Activated naive CD4-positive, alpha-beta T cell treated with anti-CD3 and anti-CD28 coated beads, Interleukin-2, amount 10 ng/mL, durations not matched to agents 7 days and 5 days (primary cell): ENCODE measurements around the gene LRFN4.
A peak's percentile ranks its signal among the peaks of the same experiment; 100 is the strongest.

Experiments
- CTCF ChIA-PET: fragments of 350-600 bp; sonication (Branson Sonifier 250); formaldehyde crosslinking; loops from one replicate; lab custom pipeline; 2021; ENCODE audit warnings: antibody characterized with exemption; lab: Charles Lee
- DNase-seq: peaks from one replicate; pipeline ENCODE4 v3.0.0-alpha.2; 2020
- H3K27ac Mint-ChIP-seq: one replicate; pipeline ENCODE4 v1.8.0; 2021; ENCODE audit warnings: mild to moderate bottlenecking, moderate library complexity, mixed read lengths
- H3K27me3 Mint-ChIP-seq: one replicate; pipeline ENCODE4 v1.8.0; 2021; ENCODE audit warnings: mild to moderate bottlenecking, mixed read lengths
- H3K36me3 Mint-ChIP-seq: one replicate; pipeline ENCODE4 v1.8.0; 2021; ENCODE audit warnings: mixed read lengths
- H3K4me1 Mint-ChIP-seq: one replicate; pipeline ENCODE4 v1.8.0; 2021; ENCODE audit warnings: mixed read lengths
- H3K4me3 Mint-ChIP-seq: one replicate; pipeline ENCODE4 v1.8.0; 2021; ENCODE audit warnings: mild to moderate bottlenecking, moderate library complexity, mixed read lengths
- H3K9me3 Mint-ChIP-seq: one replicate; pipeline ENCODE4 v1.8.0; 2021; ENCODE audit warnings: mixed read lengths

LRFN4 gene

DNA sequence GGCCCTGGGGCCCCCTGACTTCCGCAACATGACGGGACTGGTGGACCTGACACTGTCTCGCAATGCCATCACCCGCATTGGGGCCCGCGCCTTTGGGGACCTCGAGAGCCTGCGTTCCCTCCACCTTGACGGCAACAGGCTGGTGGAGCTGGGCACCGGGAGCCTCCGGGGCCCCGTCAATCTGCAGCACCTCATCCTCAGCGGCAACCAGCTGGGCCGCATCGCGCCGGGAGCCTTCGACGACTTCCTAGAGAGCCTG, 992 bp downstream of the LRFN4 start:
- CTCF ChIA-PET = no interaction called here
- Mint-ChIP-seq H3K4me1 (peaks cover 22% of the 10 kb centered on the region), H3K27me3 (peaks cover 3% of the 10 kb centered on the region), H3K4me3 (peak overlapping the region; percentile 79), H3K36me3 (no peaks in the 10 kb centered on the region), H3K27ac (no peak overlapping the region), H3K9me3 (no peaks in the 10 kb centered on the region)
- DNase-seq = no peak

DNA sequence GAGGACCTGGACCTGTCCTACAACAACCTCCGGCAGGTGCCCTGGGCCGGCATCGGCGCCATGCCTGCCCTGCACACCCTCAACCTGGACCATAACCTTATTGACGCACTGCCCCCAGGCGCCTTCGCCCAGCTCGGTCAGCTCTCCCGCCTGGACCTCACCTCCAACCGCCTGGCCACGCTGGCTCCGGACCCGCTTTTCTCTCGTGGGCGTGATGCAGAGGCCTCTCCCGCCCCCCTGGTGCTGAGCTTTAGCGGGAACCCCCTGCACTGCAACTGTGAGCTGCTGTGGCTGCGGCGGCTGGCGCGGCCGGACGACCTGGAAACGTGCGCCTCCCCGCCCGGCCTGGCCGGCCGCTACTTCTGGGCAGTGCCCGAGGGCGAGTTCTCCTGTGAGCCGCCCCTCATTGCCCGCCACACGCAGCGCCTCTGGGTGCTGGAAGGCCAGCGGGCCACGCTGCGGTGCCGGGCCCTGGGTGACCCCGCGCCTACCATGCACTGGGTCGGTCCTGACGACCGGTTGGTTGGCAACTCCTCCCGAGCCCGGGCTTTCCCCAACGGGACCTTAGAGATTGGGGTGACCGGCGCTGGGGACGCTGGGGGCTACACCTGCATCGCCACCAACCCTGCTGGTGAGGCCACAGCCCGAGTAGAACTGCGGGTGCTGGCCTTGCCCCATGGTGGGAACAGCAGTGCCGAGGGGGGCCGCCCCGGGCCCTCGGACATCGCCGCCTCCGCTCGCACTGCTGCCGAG, 1.5 kb downstream of the LRFN4 start:
- Mint-ChIP-seq H3K27me3 (peaks cover 3% of the 10 kb centered on the region), H3K4me3 (peak overlapping the region; percentile 79), H3K9me3 (no peaks in the 10 kb centered on the region), H3K27ac (no peak overlapping the region), H3K4me1 (peaks cover 22% of the 10 kb centered on the region), H3K36me3 (no peaks in the 10 kb centered on the region)
- DNase-seq = no peak
- CTCF ChIA-PET = no interaction called here

DNA sequence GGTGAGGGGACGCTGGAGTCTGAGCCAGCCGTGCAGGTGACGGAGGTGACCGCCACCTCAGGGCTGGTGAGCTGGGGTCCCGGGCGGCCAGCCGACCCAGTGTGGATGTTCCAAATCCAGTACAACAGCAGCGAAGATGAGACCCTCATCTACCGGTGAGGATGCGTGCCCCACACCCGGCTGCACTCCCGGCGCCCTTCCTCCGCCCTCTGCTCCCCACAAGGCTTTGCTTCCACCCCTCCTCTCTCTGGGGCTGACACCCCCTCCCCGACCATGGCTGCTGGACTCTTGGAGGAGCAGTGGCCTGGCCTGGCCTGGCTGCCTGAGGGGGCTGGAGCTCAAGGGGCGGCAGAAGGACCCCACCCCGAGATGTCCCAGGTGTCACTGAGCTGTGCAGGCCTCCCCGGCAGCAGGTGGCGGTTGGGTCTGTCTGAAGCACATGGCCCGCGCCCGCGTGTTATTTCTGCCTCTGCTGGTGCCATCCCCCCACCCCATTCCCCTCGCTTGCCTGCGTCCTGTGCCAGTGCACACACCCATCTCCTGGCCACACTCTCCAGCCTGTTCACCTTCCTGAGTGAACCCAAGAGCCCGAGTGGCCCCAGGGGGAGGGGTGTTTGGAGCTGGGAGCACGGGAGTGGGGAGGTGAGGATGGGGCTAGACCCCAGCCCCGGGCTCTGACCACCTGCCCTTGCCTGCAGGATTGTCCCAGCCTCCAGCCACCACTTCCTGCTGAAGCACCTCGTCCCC, 2.2 kb downstream of the LRFN4 start:
- H3K9me3 Mint-ChIP-seq = no peaks in the 10 kb centered on the region
- H3K4me3 Mint-ChIP-seq = peak overlapping the region; percentile 18
- H3K27ac Mint-ChIP-seq = no peak overlapping the region
- H3K36me3 Mint-ChIP-seq = no peaks in the 10 kb centered on the region
- CTCF ChIA-PET = no interaction called here
- no peak for DNase-seq
- H3K27me3 Mint-ChIP-seq = peaks cover 2% of the 10 kb centered on the region
- H3K4me1 Mint-ChIP-seq = peaks cover 17% of the 10 kb centered on the region

GRCh38 chr11:66859686-66860448, 3.0 kb downstream of the LRFN4 start:
- H3K27me3 Mint-ChIP-seq = no peaks in the 10 kb centered on the region
- no peak for DNase-seq
- peaks cover 11% of the 10 kb centered on the region for H3K4me1 Mint-ChIP-seq
- no peak overlapping the region for H3K4me3 Mint-ChIP-seq
- no peaks in the 10 kb centered on the region for H3K9me3 Mint-ChIP-seq
- CTCF ChIA-PET = no interaction called here
- H3K27ac Mint-ChIP-seq = no peak overlapping the region
- no peaks in the 10 kb centered on the region for H3K36me3 Mint-ChIP-seq

- no peak for DNase-seq
- H3K9me3 Mint-ChIP-seq = no peaks in the 10 kb centered on the region
- H3K27ac Mint-ChIP-seq = no peak overlapping the region
- H3K36me3 Mint-ChIP-seq = no peaks in the 10 kb centered on the region
- peaks cover 7% of the 10 kb centered on the region for H3K4me1 Mint-ChIP-seq
- no peaks in the 10 kb centered on the region for H3K27me3 Mint-ChIP-seq
- CTCF ChIA-PET = interaction anchor here (1.0 kb wide), 1 partner anchor 23 kb away, joined by 3 read pairs; no protein-coding TSS in a partner anchor
- H3K4me3 Mint-ChIP-seq = no peak overlapping the region
Observed at GRCh38 chr11:66860449-66860831, 3.6 kb downstream of the LRFN4 start.

- Mint-ChIP-seq H3K36me3 (no peaks in the 10 kb centered on the region), H3K9me3 (no peaks in the 10 kb centered on the region), H3K27me3 (no peaks in the 10 kb centered on the region), H3K4me3 (no peak overlapping the region), H3K4me1 (peaks cover 2% of the 10 kb centered on the region), H3K27ac (no peak overlapping the region)
- CTCF ChIA-PET = interaction anchor here (1.0 kb wide), 1 partner anchor 22 kb away, joined by 3 read pairs; no protein-coding TSS in a partner anchor
- no peak for DNase-seq
Observed at GRCh38 chr11:66861038-66861773, 4.3 kb downstream of the LRFN4 start.

DNA sequence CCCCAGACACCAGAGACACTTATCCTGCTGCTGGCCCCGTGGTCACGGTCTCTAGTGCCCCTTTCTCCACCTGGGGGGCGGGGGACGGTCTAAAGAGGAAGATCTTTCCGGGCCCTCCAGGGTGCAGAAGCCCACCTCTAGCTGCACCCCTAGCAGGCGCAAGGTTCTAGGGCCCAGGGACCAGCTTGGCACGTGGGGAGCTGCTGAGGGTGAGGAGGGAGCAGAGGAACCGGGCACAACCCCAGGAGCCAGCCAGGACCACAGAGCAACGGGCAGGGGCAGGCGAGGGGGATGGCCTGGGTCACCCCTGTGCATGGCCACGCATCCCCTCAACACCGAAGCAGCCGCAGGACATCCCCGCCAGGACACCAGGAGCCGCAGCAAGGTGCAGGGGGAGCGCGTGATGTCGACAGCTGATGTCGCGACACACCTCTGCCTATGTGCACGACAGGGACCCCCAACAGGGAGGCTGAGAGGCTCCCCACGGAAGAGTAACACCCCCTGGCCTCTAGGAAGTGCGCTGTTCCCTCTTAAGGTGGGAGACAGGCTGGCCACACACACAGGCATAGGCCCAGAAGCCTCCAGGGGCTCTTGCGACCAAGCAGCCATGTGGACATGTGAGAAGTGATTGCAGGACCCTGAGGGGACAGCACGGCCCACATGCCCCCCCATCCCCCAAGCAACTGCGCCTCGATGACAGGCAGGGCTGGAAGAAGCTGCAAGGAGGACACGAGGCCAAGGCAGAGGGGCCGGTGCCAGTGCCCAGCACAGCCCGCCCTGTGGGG, 5.1 kb downstream of the LRFN4 start:
- no peaks in the 10 kb centered on the region for H3K4me1 Mint-ChIP-seq
- H3K36me3 Mint-ChIP-seq = no peaks in the 10 kb centered on the region
- no peaks in the 10 kb centered on the region for H3K27me3 Mint-ChIP-seq
- no peak overlapping the region for H3K4me3 Mint-ChIP-seq
- DNase-seq = no peak
- H3K27ac Mint-ChIP-seq = no peak overlapping the region
- CTCF ChIA-PET = no interaction called here
- H3K9me3 Mint-ChIP-seq = no peaks in the 10 kb centered on the region

GRCh38 chr11:66862559-66863037, 5.7 kb downstream of the LRFN4 start:
- no peak overlapping the region for H3K4me3 Mint-ChIP-seq
- no peaks in the 10 kb centered on the region for H3K4me1 Mint-ChIP-seq
- no peaks in the 10 kb centered on the region for H3K36me3 Mint-ChIP-seq
- no peak overlapping the region for H3K27ac Mint-ChIP-seq
- CTCF ChIA-PET = no interaction called here
- no peak for DNase-seq
- H3K9me3 Mint-ChIP-seq = no peaks in the 10 kb centered on the region
- H3K27me3 Mint-ChIP-seq = no peaks in the 10 kb centered on the region

- CTCF ChIA-PET = no interaction called here
- Mint-ChIP-seq H3K27me3 (no peaks in the 10 kb centered on the region), H3K27ac (no peak overlapping the region), H3K4me1 (peaks cover 6% of the 10 kb centered on the region), H3K4me3 (no peak overlapping the region), H3K36me3 (no peaks in the 10 kb centered on the region), H3K9me3 (no peaks in the 10 kb centered on the region)
- DNase-seq = no peak
Observed at GRCh38 chr11:66863428-66864125, 6.7 kb downstream of the LRFN4 start.

- CTCF ChIA-PET = no interaction called here
Observed at GRCh38 chr11:66864172-66864901, 7.5 kb downstream of the LRFN4 start.

GRCh38 chr11:66864924-66865697, 8.2 kb downstream of the LRFN4 start:
- Mint-ChIP-seq H3K27ac (no peak overlapping the region), H3K4me1 (peaks cover 17% of the 10 kb centered on the region), H3K9me3 (no peaks in the 10 kb centered on the region), H3K4me3 (no peak overlapping the region), H3K36me3 (no peaks in the 10 kb centered on the region), H3K27me3 (no peaks in the 10 kb centered on the region)
- no peak for DNase-seq
- CTCF ChIA-PET = no interaction called here

More at GRCh38 chr11:66864172-66864901, 7.5 kb downstream of the LRFN4 start:
- H3K4me3 Mint-ChIP-seq = no peak overlapping the region
- no peak overlapping the region for H3K27ac Mint-ChIP-seq
- peaks cover 13% of the 10 kb centered on the region for H3K4me1 Mint-ChIP-seq
- no peaks in the 10 kb centered on the region for H3K27me3 Mint-ChIP-seq
- H3K36me3 Mint-ChIP-seq = no peaks in the 10 kb centered on the region
- no peak for DNase-seq
- no peaks in the 10 kb centered on the region for H3K9me3 Mint-ChIP-seq

- no peaks in the 10 kb centered on the region for H3K27me3 Mint-ChIP-seq
- CTCF ChIA-PET = interaction anchor here (0.5 to 1.4 kb wide), 3 partner anchors 13 to 824 kb away, joined by 3 to 4 read pairs (median 3); no protein-coding TSS in a partner anchor
- peaks cover 17% of the 10 kb centered on the region for H3K4me1 Mint-ChIP-seq
- no peaks in the 10 kb centered on the region for H3K36me3 Mint-ChIP-seq
- no peak overlapping the region for H3K4me3 Mint-ChIP-seq
- H3K27ac Mint-ChIP-seq = no peak overlapping the region
- no peaks in the 10 kb centered on the region for H3K9me3 Mint-ChIP-seq
- no peak for DNase-seq
Observed at GRCh38 chr11:66866007-66866406, 9.1 kb downstream of the LRFN4 start.
